GM12878 (cell line): Measurements from ENCODE around the gene TOP1.

Experiments used
- E4F1 ChIP-seq: fragments of 450-650 bp; IDR thresholded peaks from 2 replicates; pipeline ENCODE4 v1.6.1; 2018; ENCODE audit warnings: borderline replicate concordance, mild to moderate bottlenecking; ENCODE audit not compliant: partially characterized antibody
- POLR2A ChIP-seq: IDR thresholded peaks from 2 replicates; pipeline ENCODE4 v1.6.1; 2011; ENCODE audit warnings: low read depth, mild to moderate bottlenecking, low read length
- TAF1 ChIP-seq: IDR thresholded peaks from 2 replicates; pipeline ENCODE4 v1.6.1; 2011; ENCODE audit warnings: mild to moderate bottlenecking, low read depth, low read length, borderline replicate concordance

GRCh38 chr20:41170386-41171105 lies 141.9 kb downstream of the TOP1 start:
- TF ChIP-seq POLR2A (no peak), TAF1 (no peak), E4F1 (no peak)
